Midbrain (tissue), 1 donor: ENCODE data around the gene COPS7A.
A peak's percentile ranks its signal among the peaks of the same experiment; 100 is the strongest.

ENCODE experiments used
- DNase-seq: peaks from one replicate; lab custom pipeline; 2025; lab: John Stamatoyannopoulos, UW

COPS7A gene

GRCh38 chr12:6770094-6770493 is 46.2 kb downstream of the COPS7A start:
- DNase-seq, result no peak

DNA sequence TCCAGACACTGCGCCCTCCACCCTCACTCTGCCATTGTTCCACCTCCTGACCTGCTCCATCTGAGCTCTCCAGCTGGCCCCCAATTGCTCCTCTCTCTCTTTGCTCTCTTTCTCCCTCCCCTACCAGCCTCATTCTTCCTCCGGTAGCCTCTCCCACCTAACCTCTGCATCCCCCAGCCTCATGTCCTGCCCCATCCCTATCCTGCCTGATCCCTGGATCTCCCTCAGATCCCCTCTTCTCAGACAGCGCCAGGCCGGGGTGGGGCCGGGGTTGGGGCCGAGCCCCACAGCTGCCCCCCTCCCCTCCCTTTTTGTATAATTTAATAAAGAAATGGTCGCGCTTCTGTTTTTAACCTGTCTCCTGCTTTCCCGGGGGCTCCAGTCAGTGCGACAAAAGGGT is 46.8 kb downstream of the COPS7A start:
- no peak for DNase-seq

DNA sequence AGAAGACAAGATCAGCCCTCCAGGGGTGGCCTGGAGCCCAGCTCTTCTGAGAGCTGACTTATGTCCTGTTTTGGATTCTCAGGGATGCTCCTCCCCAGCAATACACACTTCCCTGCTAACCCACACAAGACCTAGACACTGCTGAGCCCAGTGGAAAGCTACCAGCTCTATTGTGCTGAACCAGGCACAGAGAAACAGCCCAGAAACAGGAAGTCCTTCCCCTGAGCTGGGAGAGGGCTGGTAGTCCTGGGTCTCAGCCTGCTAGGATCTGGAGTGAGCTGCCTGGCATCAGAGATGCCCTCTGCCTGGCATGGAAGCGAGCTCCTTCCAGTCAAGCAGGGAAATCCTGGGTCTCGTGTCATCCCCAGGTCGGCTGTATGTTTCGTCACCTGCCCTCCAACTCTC is 47.2 kb downstream of the COPS7A start:
- DNase-seq, result no peak

- no peak for DNase-seq
Measured at GRCh38 chr12:6771509-6772330, 47.9 kb downstream of the COPS7A start.

- no peak for DNase-seq
Measured at GRCh38 chr12:6772331-6772695, 48.5 kb downstream of the COPS7A start, which contains the start of gene LAG3. LAG3 (plus strand) TSS chr12:6772520; CDS start chr12:6772853, 333 bp downstream.

- DNase-seq, result no peak
Measured at GRCh38 chr12:6772726-6773589, 49.1 kb downstream of the COPS7A start.

DNA sequence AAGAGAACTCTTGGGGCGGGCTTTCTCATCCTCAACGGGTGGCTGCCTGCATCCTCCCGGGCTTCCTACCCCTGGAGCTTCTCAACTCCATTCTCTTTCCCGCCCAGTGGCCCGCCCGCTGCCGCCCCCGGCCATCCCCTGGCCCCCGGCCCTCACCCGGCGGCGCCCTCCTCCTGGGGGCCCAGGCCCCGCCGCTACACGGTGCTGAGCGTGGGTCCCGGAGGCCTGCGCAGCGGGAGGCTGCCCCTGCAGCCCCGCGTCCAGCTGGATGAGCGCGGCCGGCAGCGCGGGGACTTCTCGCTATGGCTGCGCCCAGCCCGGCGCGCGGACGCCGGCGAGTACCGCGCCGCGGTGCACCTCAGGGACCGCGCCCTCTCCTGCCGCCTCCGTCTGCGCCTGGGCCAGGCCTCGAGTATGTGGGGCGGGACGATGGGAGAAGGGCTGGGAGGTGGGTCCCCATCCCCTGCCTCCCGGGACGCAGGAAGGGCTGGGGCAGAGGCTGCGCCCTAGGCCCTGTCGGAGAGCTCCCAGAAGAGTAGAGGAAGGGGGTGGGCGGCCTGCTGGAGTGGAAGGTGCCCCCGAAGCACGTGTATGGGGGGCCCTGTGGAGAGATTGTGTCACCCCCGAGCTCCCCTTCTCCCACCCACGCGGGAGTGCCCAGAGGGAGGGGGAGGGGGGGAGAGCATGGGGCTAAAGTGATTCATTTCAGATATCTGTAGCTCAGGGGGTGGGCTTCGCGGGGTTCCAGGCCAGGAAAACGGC is 49.9 kb downstream of the COPS7A start:
- no peak for DNase-seq

DNA sequence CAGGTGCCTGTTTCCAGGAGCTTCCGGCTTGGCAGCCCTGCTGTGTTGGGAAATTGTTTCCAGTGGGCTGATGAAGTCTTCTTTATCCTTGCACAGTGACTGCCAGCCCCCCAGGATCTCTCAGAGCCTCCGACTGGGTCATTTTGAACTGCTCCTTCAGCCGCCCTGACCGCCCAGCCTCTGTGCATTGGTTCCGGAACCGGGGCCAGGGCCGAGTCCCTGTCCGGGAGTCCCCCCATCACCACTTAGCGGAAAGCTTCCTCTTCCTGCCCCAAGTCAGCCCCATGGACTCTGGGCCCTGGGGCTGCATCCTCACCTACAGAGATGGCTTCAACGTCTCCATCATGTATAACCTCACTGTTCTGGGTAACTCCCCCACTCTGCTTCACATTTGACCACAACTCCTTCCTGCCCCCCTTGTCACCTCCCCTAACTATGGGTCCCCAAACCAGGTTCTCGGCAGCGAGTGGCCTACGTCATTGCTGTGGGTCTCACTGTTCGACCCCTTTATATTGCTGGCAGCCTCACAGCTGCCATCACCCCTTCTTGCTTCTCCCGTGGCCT is 50.7 kb downstream of the COPS7A start:
- DNase-seq, result no peak

- DNase-seq, result no peak
Measured at GRCh38 chr12:6775185-6776174, 51.6 kb downstream of the COPS7A start.

- DNase-seq, result no peak
Measured at GRCh38 chr12:6777386-6777785, 53.5 kb downstream of the COPS7A start.

DNA sequence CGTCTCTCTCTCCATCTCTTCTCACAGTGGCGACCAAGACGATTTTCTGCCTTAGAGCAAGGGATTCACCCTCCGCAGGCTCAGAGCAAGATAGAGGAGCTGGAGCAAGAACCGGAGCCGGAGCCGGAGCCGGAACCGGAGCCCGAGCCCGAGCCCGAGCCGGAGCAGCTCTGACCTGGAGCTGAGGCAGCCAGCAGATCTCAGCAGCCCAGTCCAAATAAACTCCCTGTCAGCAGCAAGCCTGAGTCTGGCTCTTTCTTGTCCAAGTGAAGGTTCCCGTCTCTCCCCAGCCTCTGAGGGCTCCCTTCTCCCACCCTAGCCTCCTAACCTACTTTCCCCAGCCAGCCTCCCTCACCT is 54.3 kb downstream of the COPS7A start:
- DNase-seq, result peak; percentile 23

- DNase-seq, result peak; percentile 91
Measured at GRCh38 chr12:6778574-6779550, 55.0 kb downstream of the COPS7A start.

- no peak for DNase-seq
Measured at GRCh38 chr12:6779708-6780432, 56.0 kb downstream of the COPS7A start.

GRCh38 chr12:6780573-6780972 is 56.7 kb downstream of the COPS7A start:
- no peak for DNase-seq
